K562 (cell line): Measurements from ENCODE around the gene OR52I2.

ENCODE experiments used
- CREB1 ChIP-seq, 2 experiments: sonication (generic) in 1 of 2; formaldehyde crosslinking in 1 of 2; IDR thresholded peaks; 2 replicates each; pipeline versions ENCODE4 v1.6.1 to v1.8.0; 2012 to 2022; ENCODE audit warnings: inconsistent platforms in 1 of 2, mild to moderate bottlenecking in 1 of 2, missing genetic modification reagents in 1 of 2, moderate library complexity in 1 of 2
- SRF ChIP-seq, 2 experiments: fragments of 250-450, 450-650 bp in 1 of 2; sonication (Bioruptor Pico) in 1 of 2; sonication (generic) in 1 of 2; formaldehyde crosslinking; IDR thresholded peaks; 2 replicates each; pipeline versions ENCODE4 v1.5.0 to v1.5.1; 2020 to 2022; ENCODE audit warnings: mild to moderate bottlenecking in 1 of 2, missing genetic modification reagents in 1 of 2
- TF ChIP-seq, protein P1 (sequence below), 3 experiments: IDR thresholded peaks in 2 of 3; conservative IDR thresholded peaks in 1 of 3; 2 replicates each; pipeline ENCODE4 v1.5.1; 2011 to 2012; ENCODE audit warnings: low read length in 3 of 3, mild to moderate bottlenecking in 3 of 3, control low read depth in 2 of 3, improper control_type of control experiment in 1 of 3, inconsistent platforms in 1 of 3, low read depth in 1 of 3, mixed read lengths in 1 of 3, moderate library complexity in 1 of 3; ENCODE audit not compliant: insufficient read depth in 2 of 3
- TF ChIP-seq, protein P2 (sequence below): fragments of 250-450 bp; sonication (Bioruptor Pico); IDR thresholded peaks from 2 replicates; pipeline ENCODE4 v1.5.1; 2021; ENCODE audit warnings: mild to moderate bottlenecking

DNA sequence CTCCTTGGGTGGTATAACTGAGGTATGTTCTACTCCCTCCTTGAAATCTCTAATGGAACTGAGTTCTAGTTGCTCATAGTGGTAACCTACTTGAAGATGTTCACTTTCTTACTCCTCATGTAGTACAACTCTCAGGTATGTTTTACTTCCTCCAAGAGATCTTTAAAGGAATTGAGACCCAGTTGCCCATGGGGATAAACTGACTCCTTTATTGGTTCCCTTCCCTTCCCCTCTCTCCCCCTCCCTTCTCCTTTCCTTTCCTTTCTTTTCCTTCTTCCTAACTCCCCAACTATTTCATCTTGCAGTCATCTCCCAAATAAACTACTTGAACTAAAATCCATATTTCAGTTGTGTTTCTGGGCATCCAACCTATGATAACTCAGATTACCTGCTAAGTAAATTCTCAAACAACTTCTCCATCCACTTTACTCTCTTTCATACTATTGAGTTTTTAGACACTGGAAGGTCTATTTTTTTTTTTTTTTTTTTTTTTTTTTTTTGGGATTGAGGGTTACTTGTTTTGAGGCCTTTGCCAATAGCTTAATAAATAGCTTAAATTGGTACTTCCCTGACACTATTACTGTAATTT, 34.4 kb downstream of the OR52I2 start:
- TF ChIP-seq CREB1 (IDR thresholded peaks at IDR 0.05) (no peak), CREB1 (CRISPR knock-in tag; IDR thresholded peaks at IDR 0.05) (no peak), SRF (CRISPR knock-in tag; IDR thresholded peaks at IDR 0.05) (no peak)
- TF ChIP-seq, protein P1, sequence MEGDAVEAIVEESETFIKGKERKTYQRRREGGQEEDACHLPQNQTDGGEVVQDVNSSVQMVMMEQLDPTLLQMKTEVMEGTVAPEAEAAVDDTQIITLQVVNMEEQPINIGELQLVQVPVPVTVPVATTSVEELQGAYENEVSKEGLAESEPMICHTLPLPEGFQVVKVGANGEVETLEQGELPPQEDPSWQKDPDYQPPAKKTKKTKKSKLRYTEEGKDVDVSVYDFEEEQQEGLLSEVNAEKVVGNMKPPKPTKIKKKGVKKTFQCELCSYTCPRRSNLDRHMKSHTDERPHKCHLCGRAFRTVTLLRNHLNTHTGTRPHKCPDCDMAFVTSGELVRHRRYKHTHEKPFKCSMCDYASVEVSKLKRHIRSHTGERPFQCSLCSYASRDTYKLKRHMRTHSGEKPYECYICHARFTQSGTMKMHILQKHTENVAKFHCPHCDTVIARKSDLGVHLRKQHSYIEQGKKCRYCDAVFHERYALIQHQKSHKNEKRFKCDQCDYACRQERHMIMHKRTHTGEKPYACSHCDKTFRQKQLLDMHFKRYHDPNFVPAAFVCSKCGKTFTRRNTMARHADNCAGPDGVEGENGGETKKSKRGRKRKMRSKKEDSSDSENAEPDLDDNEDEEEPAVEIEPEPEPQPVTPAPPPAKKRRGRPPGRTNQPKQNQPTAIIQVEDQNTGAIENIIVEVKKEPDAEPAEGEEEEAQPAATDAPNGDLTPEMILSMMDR (IDR thresholded peaks at IDR 0.05 in 2 of 3, conservative IDR thresholded peaks at IDR 0.05 in 1 of 3; ENCODE audit: insufficient read depth in 2 of 3, low read depth in 1 of 3, low read length in 3 of 3) = no peak
- TF ChIP-seq, protein P2, sequence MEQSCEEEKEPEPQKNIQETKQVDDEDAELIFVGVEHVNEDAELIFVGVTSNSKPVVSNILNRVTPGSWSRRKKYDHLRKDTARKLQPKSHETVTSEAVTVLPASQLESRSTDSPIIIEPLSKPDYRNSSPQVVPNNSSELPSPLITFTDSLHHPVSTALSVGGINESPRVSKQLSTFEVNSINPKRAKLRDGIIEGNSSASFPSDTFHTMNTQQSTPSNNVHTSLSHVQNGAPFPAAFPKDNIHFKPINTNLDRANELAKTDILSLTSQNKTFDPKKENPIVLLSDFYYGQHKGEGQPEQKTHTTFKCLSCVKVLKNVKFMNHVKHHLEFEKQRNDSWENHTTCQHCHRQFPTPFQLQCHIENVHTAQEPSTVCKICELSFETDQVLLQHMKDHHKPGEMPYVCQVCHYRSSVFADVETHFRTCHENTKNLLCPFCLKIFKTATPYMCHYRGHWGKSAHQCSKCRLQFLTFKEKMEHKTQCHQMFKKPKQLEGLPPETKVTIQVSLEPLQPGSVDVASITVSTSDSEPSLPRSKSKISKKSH = no peak
